ENCODE measurements around the gene ZNF619. TPM values are rescaled to one million over a fixed set of nuclear protein-coding genes. Genes with fewer than 3 reads are reported as not detected.

The ZNF619 gene
- total RNA-seq = 2.2 and 14.3 TPM in 2 replicates

GRCh38 chr3:40476478-40477470, at the start of gene ZNF619:
Gene ZNF619, plus strand, starts transcription at chr3:40477122. Its CDS starts 858 bp downstream, at chr3:40477980.

DNA sequence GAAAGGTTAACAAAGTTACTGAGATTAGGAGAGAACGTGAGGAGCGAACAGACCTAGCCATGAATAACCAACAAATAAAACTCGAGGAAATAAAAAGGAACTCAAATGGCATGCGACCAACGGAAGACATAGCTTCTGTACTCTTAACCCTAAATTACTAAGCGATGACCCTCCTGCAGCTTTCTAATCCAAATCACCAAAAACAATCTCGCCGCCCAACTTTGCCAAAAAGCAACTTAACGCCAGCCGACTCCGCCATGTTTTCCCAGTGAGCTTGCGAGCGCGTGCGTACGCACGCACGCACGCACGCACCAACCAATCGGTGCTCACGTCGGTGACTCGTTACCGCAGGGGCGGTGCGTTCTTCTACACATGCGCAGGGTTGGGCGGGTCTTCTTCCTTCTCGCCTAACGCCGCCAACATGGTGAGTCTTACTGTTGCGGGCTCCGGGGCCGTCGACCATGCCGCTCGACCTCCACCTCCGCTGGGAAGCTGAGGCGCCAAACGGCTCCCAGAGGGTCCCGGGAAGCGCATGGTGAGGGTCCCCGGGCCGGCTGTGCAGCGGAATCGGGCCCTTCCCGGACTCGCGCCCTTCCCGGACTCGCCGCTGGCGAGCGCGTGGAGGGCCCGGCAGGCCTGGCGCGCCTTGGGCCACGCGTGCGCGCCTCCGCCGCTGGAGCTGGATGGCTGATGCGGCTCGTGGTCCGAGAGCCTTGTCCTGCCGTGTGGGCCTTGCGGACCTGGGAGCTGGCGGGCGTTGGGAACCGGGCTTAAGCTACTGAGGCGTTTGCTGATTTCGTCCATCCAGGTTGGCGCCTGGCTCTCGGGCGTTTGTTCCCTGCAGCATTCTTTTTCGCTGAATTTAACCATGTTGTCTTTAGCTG, 19.7 kb upstream of the ZNF619 start, which contains the start of gene RPL14:
Gene RPL14 (plus strand): TSS at position 400 of the 884 bp plus-strand sequence. CDS start 133 bp downstream, at position 533.

DNA sequence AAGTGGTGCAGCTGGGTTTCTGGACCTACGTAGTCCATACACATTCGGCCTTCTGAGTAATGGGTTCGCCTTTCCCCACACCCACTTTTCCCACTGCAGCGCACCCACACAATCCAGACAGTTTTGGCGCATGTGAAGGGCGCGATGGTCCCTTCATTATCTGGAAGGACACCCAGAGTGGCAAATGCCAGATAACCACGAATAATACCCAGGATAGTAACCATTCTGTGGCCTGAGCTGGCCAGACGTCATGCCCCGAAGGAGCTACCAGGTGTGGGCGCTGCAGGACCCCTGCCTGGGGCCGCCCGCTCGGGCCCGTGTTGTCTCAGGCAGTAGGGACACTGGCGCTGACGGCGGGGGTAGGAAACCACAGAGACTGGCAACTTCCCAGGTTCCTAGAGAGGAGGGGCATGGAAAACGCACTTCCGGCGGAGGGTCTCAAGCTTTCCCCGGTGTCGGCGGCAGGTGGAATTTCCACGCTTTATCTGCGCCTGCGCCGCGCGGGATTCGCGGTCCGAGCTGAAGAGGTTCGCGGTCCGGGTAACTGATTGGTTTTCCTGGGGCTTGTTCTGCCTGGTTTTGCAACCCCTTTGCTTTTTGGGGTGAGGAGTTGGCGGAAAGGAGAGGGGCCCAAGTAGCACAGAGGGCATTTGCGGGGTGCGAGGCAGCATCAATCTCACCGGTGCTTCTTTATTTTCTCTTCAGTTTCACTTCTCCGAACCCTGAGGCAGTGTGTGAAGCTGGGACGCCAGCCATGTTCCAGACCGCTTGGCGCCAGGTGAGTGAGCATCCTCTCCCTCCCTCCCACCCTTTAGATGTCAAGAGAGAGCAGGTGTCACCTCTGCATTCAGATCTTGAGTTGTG, 28.9 kb downstream of the ZNF619 start, which contains the start of gene ZNF620:
Gene ZNF620 (plus strand): TSS at position 441 of the 864 bp plus-strand sequence. CDS start 314 bp downstream, at position 755.

DNA sequence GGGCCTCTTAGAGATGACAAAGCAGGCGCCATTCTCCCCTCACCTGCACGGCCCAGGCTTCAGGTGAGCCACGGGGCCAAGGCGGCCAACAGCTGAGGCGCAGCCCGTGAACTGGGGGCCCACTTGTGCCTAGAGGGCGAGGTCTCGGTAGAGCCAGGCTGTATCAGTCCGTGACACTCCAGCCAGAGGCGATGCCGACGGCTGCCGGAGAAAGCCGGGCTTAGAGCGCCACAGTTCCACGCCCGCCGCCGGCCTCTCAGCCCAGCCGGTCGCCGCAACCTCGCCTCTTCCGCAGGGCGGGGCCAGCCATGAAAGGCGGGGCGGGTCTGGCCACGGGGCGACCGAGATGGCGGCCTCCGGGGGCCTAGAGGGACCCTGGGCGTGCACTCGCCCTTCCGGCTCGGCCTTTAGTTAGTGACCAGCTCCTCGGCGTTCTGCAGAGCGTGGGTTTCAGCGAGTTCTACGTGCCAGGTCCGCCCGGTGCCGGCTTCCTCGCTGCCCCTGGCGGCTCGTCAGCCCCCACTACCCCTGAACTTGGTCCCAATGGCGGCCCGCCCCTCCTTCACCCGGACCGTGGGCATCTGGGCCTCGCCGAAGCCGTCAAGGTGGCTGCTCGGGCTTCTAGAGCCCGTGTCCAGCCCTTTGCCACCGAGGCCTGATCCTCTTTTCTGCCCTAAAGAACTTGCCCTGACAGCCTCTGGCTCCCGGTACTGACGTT, 47.8 kb downstream of the ZNF619 start, which contains the start of gene ZNF621:
Gene ZNF621 (plus strand): TSS at position 393 of the 718 bp plus-strand sequence. CDS start 881 bp downstream, outside the sequence.

Other genes with a start within 250 kb of the ZNF619 start
- gene EIF1B, start 167.4 kb upstream of the ZNF619 start, total RNA-seq = 20.0 and 23.3 TPM in 2 replicates
- 1.2 TPM in 1 of 2 replicates, not detected in the other for gene ENTPD3, start 89.9 kb upstream of the ZNF619 start, total RNA-seq
- 422 and 828 TPM in 2 replicates for gene RPL14, start 19.8 kb upstream of the ZNF619 start, total RNA-seq
- gene ZNF620, start 28.9 kb downstream of the ZNF619 start, total RNA-seq = 0.39 and 2.6 TPM in 2 replicates
- gene ZNF621, start 47.8 kb downstream of the ZNF619 start, total RNA-seq = 7.6 and 18.2 TPM in 2 replicates

Measured in epithelial cell of alveolus of lung (primary cell).